GM19397 (cell line): Measurements from ENCODE around the gene MFGE8.

Source experiments
- ATAC-seq: cut with Tn5 transposase; IDR thresholded peaks from one replicate; pipeline ENCODE4 v1.9.1; 2021; ENCODE audit warnings: mild to moderate bottlenecking, moderate library complexity; ENCODE audit not compliant: unreplicated experiment

The MFGE8 gene

DNA sequence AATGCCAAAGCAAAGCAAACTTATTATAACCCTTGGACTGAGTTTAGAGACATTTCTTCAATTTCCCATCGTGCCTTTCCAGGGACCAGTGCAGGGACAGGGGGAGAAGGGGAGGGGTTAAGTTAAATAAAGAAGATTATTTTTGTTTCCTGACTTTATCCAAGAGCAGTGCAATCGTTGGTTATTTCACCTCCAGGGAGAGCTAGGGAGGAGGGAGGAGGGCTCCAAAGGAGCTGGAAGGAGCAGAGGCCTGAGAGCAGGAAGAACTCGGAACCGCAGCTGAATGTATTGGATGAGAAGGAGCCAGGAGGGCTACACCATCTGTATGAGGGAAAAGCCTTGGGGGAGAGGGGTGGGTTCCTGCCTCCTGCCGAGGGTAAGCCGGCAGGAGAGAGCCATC, 38.5 kb downstream of the MFGE8 start:
- no peak for ATAC-seq

DNA sequence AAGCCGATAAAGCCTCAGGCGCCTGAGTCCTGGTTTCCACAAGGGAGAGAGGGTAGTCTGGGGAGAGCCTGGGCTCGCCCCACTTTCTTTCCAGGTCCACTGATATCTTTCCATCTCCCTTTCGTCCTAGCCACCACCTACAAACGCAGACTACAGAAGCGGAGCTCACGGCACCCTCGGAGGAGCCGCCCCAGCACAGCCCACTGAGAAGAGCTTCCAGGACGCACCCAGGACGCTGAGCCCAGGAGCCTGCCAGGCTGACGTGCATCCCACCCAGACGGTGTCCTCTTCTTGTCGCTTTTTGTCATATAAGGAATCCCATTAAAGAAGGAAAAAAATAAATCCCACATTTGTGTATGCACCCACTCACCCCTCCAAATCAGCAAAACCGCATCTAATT, 38.9 kb downstream of the MFGE8 start:
- no peak for ATAC-seq

- ATAC-seq = no peak
Measured at GRCh38 chr15:88873786-88874185, 39.4 kb downstream of the MFGE8 start.

GRCh38 chr15:88872706-88873105, 40.5 kb downstream of the MFGE8 start:
- ATAC-seq = no peak

- ATAC-seq = no peak
Measured at GRCh38 chr15:88872106-88872505, 41.1 kb downstream of the MFGE8 start.

DNA sequence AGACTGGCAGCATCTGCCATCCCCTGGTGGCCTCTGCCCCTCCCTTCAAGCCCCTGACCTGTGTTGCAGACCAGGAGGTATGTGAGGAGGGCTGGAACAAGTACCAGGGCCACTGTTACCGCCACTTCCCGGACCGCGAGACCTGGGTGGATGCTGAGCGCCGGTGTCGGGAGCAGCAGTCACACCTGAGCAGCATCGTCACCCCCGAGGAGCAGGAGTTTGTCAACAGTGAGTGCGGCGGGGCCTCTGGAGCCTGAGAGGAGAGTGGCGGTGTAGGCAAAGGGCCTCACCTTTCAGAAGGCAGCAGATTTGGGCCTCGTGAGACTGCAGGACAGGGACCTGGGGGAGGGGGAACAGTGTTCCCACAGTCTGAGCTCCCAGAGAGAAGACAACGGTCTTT, 41.9 kb downstream of the MFGE8 start:
- ATAC-seq = no peak

- ATAC-seq = no peak
Measured at GRCh38 chr15:88866295-88866881, 46.8 kb downstream of the MFGE8 start.

DNA sequence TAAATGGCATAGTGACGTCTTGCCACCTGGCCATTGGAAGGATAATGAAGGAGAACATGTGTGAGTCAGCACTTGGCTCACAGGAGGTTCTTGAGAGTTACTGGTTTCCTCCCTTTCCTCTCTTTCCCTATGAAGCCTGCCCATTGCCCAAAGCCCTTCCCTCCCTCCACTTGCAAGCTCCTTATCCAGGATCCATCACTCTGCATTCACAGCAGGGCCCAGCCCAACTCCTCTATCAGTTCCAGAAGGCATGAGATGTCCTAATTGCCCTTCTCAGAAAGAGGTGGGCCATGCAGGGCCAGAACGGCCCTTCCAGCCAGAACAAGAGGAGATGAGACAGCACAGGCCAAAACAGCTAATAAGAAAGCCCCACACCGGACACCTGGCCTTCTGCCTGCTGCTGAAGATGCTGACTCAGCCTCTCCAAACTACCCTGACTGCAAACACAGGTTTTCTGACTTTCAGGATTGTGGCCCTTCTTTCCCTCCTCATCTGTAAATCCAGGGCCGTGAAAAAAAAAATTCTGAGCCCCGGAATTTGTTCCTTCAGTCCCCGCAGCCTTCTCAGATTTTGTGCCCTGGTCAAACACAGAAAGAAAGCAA, 47.6 kb downstream of the MFGE8 start:
- no peak for ATAC-seq

DNA sequence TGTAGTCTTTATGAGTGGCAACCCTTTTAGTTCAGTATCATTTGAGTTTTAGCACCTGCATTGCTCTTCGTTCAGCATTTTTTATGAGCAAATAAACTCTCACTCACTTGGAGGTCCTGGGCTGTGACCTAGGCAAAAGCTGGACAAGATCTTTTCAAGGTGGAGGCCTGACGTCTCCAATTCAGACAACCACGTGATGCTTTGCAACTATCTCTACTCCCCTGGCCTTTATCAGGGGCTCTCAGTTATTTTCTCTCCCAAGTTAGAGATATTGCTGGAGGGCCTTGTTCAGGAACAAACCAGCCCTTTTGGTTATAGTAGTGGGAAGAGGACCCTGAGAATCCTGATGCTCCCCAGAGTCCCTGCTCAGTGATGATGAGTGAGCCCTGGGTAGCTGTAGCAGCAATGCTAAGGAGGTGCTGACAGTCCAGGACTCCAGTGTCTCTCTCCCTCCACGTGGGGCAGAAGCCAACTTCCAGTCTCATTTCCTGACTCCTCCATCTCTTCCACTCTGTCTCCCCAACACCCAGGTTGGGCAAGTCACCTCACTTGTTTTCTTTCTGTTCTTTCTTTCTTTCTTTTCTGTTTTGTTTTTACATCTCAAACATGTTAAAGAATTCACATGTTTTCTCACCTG, 48.2 kb downstream of the MFGE8 start:
- ATAC-seq = no peak

DNA sequence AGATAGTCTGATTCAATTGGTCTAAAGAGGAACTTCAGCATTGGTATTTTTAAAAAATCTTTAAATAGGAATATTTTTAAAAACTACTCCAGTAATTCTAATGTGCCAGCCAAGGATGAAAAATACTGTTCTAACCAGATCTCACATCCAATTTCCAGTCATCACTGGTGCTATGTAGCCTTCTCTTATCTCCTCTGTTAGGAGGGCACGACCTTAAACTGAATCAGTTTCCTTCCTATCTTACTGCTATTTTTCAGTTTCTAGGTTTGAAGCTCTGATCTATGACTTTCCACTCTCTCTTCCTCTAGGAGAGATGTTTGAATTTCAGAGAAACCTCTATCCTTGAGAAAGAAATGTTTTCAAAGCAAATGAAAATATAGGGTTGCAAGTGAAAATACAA, 49.8 kb downstream of the MFGE8 start:
- no peak for ATAC-seq

DNA sequence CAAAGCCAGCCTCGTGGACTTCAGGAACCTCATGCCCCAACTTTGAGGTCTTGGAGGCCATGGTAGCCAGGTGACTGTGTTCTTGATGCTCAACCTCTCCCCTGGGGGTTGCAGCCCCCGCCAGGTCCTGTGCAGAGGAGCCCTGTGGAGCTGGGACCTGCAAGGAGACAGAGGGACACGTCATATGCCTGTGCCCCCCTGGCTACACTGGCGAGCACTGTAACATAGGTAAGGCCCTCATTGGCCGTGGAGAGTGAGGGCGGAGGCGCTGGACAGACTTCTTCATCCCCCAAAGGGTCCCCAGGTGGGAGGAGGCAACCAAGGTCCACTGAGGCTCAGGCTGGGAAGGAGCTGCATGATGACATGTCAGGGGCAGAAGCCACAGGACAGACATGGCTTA, 53.0 kb downstream of the MFGE8 start:
- no peak for ATAC-seq

DNA sequence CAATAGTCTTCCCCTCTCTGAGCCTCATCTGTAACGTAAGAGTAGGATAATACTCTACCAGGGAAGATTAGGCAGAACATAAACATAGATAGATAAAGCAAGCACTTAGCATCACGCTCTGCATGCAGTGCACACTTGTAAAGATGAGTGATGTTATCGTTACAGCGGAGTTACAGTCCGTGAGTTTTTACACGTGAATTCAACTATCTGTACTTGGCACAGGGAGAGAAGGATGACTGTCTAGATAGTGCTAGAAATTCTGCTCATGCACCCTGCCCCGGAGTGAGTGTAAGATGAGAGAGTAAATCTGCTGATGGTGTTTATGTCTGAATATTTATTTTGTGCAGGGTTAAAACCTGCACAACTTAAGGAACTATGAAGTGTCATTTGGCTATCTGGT, 53.6 kb downstream of the MFGE8 start:
- ATAC-seq = no peak

- no peak for ATAC-seq
Measured at GRCh38 chr15:88858934-88859333, 54.2 kb downstream of the MFGE8 start.

GRCh38 chr15:88852476-88852875, 60.7 kb downstream of the MFGE8 start:
- no peak for ATAC-seq

DNA sequence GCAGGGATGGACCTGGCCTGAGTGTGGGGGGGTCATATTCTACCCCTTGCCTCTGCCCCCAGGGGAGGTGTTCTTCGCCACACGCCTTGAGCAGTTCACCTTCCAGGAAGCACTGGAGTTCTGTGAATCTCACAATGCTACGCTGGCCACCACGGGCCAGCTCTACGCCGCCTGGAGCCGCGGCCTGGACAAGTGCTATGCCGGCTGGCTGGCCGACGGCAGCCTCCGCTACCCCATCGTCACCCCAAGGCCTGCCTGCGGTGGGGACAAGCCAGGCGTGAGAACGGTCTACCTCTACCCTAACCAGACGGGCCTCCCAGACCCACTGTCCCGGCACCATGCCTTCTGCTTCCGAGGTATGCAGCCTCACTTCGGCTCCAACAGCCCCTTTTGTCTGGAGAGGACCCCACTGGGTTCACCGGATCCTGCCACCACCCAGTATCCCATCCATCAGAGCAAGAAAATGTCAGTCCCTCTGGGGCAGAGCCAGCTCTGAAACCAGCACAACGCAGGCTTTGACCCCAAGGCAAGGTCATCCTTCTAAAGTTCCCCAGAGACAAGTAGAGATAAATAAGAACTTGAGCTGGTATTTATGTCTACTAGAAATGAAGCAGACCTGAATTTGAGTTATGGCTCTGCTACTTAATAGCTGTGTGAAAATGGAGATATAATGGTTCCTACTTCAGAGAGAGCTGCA, 63.7 kb downstream of the MFGE8 start:
- ATAC-seq = no peak
